SK-N-SH treated with all-trans-retinoic acid at 6 μM for 48 hours (cell line): ENCODE data around the gene WWP2.

Experiments
- ATAC-seq: fragments of 200-7000 bp; cut with Tn5 transposase; 3 replicates; pipeline ENCODE4 v1.9.1; 2020; ENCODE audit warnings: mild to moderate bottlenecking, moderate library complexity
- ARNTL ChIP-seq: fragments of 450-650 bp; formaldehyde crosslinking; IDR thresholded peaks from 2 replicates; pipeline ENCODE4 v1.5.0; 2020; ENCODE audit warnings: low read depth, mild to moderate bottlenecking, moderate library complexity, borderline replicate concordance
- BACH2 ChIP-seq: fragments of 250-450 bp; sonication (Bioruptor Pico); IDR thresholded peaks from 2 replicates; pipeline ENCODE4 v1.9.0; 2021; ENCODE audit warnings: mild to moderate bottlenecking, borderline replicate concordance
- CREB5 ChIP-seq: fragments of 250-450 bp; sonication (Bioruptor Pico); IDR thresholded peaks from 2 replicates; pipeline ENCODE4 v1.5.1; 2020; ENCODE audit warnings: low read depth, mild to moderate bottlenecking, moderate library complexity
- CSDC2 ChIP-seq: fragments of 250-450 bp; sonication (Bioruptor Pico); IDR thresholded peaks from 2 replicates; pipeline ENCODE4 v1.5.0; 2020; ENCODE audit warnings: mild to moderate bottlenecking, moderate library complexity
- CSRNP3 ChIP-seq: fragments of 250-450 bp; sonication (Bioruptor Pico); IDR thresholded peaks from 2 replicates; pipeline ENCODE4 v1.5.1; 2021; ENCODE audit warnings: mild to moderate bottlenecking, moderate library complexity
- ESRRG ChIP-seq: fragments of 250-450 bp; sonication (Bioruptor Pico); IDR thresholded peaks from 2 replicates; pipeline ENCODE4 v1.6.1; 2021; ENCODE audit warnings: mild to moderate bottlenecking
- GLIS3 ChIP-seq: fragments of 250-450 bp; sonication (Bioruptor Pico); IDR thresholded peaks from 2 replicates; pipeline ENCODE4 v1.5.0; 2020; ENCODE audit warnings: mild to moderate bottlenecking, moderate library complexity
- ISL1 ChIP-seq: fragments of 250-450 bp; sonication (Bioruptor Pico); IDR thresholded peaks from 2 replicates; pipeline ENCODE4 v2.1.2; 2022; ENCODE audit warnings: mild to moderate bottlenecking, moderate library complexity
- OSR1 ChIP-seq: fragments of 250-450 bp; sonication (Bioruptor Pico); IDR thresholded peaks from 2 replicates; pipeline ENCODE4 v1.8.0; 2022; ENCODE audit warnings: moderate library complexity, mild to moderate bottlenecking, inconsistent platforms
- PATZ1 ChIP-seq: fragments of 250-450 bp; sonication (Bioruptor Pico); IDR thresholded peaks from 2 replicates; pipeline ENCODE4 v1.8.0; 2020; ENCODE audit warnings: mild to moderate bottlenecking, moderate library complexity, borderline replicate concordance
- POU6F1 ChIP-seq: fragments of 250-450 bp; sonication (Bioruptor Pico); IDR thresholded peaks from 2 replicates; pipeline ENCODE4 v1.8.0; 2021; ENCODE audit warnings: low read depth, mild to moderate bottlenecking, moderate library complexity, borderline replicate concordance
- PPARA ChIP-seq: fragments of 250-450 bp; sonication (Bioruptor Pico); IDR thresholded peaks from 2 replicates; pipeline ENCODE4 v1.5.0; 2020; ENCODE audit warnings: mild to moderate bottlenecking, borderline replicate concordance
- RARB ChIP-seq: fragments of 250-450 bp; sonication (Bioruptor Pico); IDR thresholded peaks from 2 replicates; pipeline ENCODE4 v1.8.0; 2021; ENCODE audit warnings: mild to moderate bottlenecking, moderate library complexity
- SNAI2 ChIP-seq: fragments of 250-450 bp; sonication (Bioruptor Pico); IDR thresholded peaks from 2 replicates; pipeline ENCODE4 v1.5.0; 2020; ENCODE audit warnings: mild to moderate bottlenecking, moderate library complexity
- TCF4 ChIP-seq: fragments of 250-450 bp; sonication (Bioruptor Pico); IDR thresholded peaks from 2 replicates; pipeline ENCODE4 v1.8.0; 2021; ENCODE audit warnings: mild to moderate bottlenecking, moderate library complexity, borderline replicate concordance
- TOX ChIP-seq: fragments of 250-450 bp; sonication (Bioruptor Pico); IDR thresholded peaks from 2 replicates; pipeline ENCODE4 v1.8.0; 2021; ENCODE audit warnings: mild to moderate bottlenecking, moderate library complexity, borderline replicate concordance
- TSHZ2 ChIP-seq: fragments of 250-450 bp; sonication (Bioruptor Pico); IDR thresholded peaks from 2 replicates; pipeline ENCODE4 v1.5.0; 2020; ENCODE audit warnings: mild to moderate bottlenecking, moderate library complexity
- ZFP3 ChIP-seq: fragments of 250-450 bp; sonication (Bioruptor Pico); IDR thresholded peaks from 2 replicates; pipeline ENCODE4 v1.5.0; 2020; ENCODE audit warnings: mild to moderate bottlenecking, moderate library complexity
- ZFP30 ChIP-seq: fragments of 450-650 bp; formaldehyde crosslinking; IDR thresholded peaks from 2 replicates; pipeline ENCODE4 v1.5.0; 2022; ENCODE audit warnings: mild to moderate bottlenecking, moderate library complexity
- ZNF565 ChIP-seq: fragments of 450-650 bp; formaldehyde crosslinking; conservative IDR thresholded peaks from 2 replicates; pipeline ENCODE4 v1.5.0; 2020; ENCODE audit warnings: low read depth, mild to moderate bottlenecking, moderate library complexity
- ZNF70 ChIP-seq: fragments of 450-650 bp; formaldehyde crosslinking; IDR thresholded peaks from 2 replicates; pipeline ENCODE4 v1.5.0; 2020; ENCODE audit warnings: mild to moderate bottlenecking, moderate library complexity
- ZNF8 ChIP-seq: fragments of 450-650 bp; formaldehyde crosslinking; IDR thresholded peaks from 2 replicates; pipeline ENCODE4 v1.5.0; 2020; ENCODE audit warnings: mild to moderate bottlenecking, moderate library complexity

WWP2 gene

GRCh38 chr16:69781118-69781517, 19.0 kb downstream of the WWP2 start:
- no peak for ATAC-seq
- TF ChIP-seq CSDC2 (CRISPR knock-in tag) = no peak
- no peak for TF ChIP-seq BACH2 (CRISPR knock-in tag)
- TF ChIP-seq PATZ1 = no peak
- no peak for TF ChIP-seq POU6F1 (CRISPR knock-in tag)
- TF ChIP-seq ARNTL (CRISPR knock-in tag) = no peak
- no peak for TF ChIP-seq ZFP30 (CRISPR knock-in tag)
- no peak for TF ChIP-seq GLIS3 (CRISPR knock-in tag)
- TF ChIP-seq TCF4 (CRISPR knock-in tag) = no peak
- no peak for TF ChIP-seq CSRNP3 (CRISPR knock-in tag)
- TF ChIP-seq ZNF565 = no peak
- TF ChIP-seq ZNF70 (CRISPR knock-in tag) = no peak
- TF ChIP-seq SNAI2 (CRISPR knock-in tag) = no peak

- TF ChIP-seq ARNTL (CRISPR knock-in tag) (no peak), OSR1 (no peak), POU6F1 (CRISPR knock-in tag) (no peak), GLIS3 (CRISPR knock-in tag) (no peak), CSRNP3 (CRISPR knock-in tag) (no peak), TCF4 (CRISPR knock-in tag) (no peak), ISL1 (no peak), ZFP3 (CRISPR knock-in tag) (no peak), CREB5 (CRISPR knock-in tag) (no peak), ZNF8 (no peak), PPARA (CRISPR knock-in tag) (no peak), TOX (CRISPR knock-in tag) (no peak), ZNF70 (CRISPR knock-in tag) (no peak), ESRRG (CRISPR knock-in tag) (no peak), BACH2 (CRISPR knock-in tag) (no peak), CSDC2 (CRISPR knock-in tag) (no peak), SNAI2 (CRISPR knock-in tag) (no peak), TSHZ2 (CRISPR knock-in tag) (no peak), RARB (no peak)
- no peak for ATAC-seq
These were observed 22.5 kb downstream of the WWP2 start for GRCh38 chr16:69784586-69784985.
